Breast epithelium (tissue), 4 donors: ENCODE measurements around the gene PIP5K1A. TPM values are rescaled to one million over a fixed set of nuclear protein-coding genes. Genes with fewer than 3 reads are reported as not detected.

ENCODE experiments used
- DNase-seq, 2 donors: peaks; one replicate each; pipeline ENCODE4 v3.0.0-alpha.2; 2019; ENCODE audit warnings: low spot score in 2 of 2
- H3K27ac ChIP-seq, 2 donors: fragments of 200-600 bp; sonication (generic) in 1 of 2; one replicate each; pipeline ENCODE4 v1.5.1; 2016 to 2019; ENCODE audit warnings: mild to moderate bottlenecking in 1 of 2
- H3K27me3 ChIP-seq, 2 donors: fragments of 200-600 bp; sonication (generic) in 1 of 2; one replicate each; pipeline versions ENCODE4 v1.5.1 to v1.6.0; 2017 to 2019; ENCODE audit warnings: control low read depth in 1 of 2, mild to moderate bottlenecking in 1 of 2
- H3K36me3 ChIP-seq: fragments of 200-600 bp; one replicate; pipeline ENCODE4 v1.5.1; 2019
- H3K4me1 ChIP-seq, 2 donors: fragments of 200-600 bp; sonication (generic); one replicate each; pipeline ENCODE4 v1.5.1; 2016 to 2019; ENCODE audit warnings: control low read depth in 1 of 2
- H3K4me3 ChIP-seq, 3 donors: fragments of 200-600 bp; sonication (generic); 1 replicate in 2 of 3; 2 replicates in 1 of 3; pipeline ENCODE4 v1.5.1; 2016 to 2019; ENCODE audit warnings: mild to moderate bottlenecking in 3 of 3, moderate library complexity in 2 of 3
- H3K9me3 ChIP-seq, 2 donors: fragments of 200-600 bp; sonication (generic) in 1 of 2; one replicate each; pipeline ENCODE4 v1.5.1; 2016 to 2019; ENCODE audit warnings: control low read depth in 1 of 2
- CTCF ChIP-seq, 3 donors: fragments of 450-650 bp; IDR thresholded peaks; one replicate each; pipeline ENCODE4 v1.5.1; 2016 to 2017; ENCODE audit warnings: antibody characterized with exemption in 3 of 3, mild to moderate bottlenecking in 3 of 3, moderate library complexity in 3 of 3
- POLR2A ChIP-seq: fragments of 450-650 bp; IDR thresholded peaks from one replicate; pipeline ENCODE4 v1.6.1; 2016; ENCODE audit warnings: antibody characterized with exemption, mild to moderate bottlenecking, moderate library complexity
- POLR2AphosphoS5 ChIP-seq, 3 donors: sonication (generic); formaldehyde crosslinking; IDR thresholded peaks; one replicate each; pipeline ENCODE4 v1.6.1; 2017; ENCODE audit warnings: antibody characterized with exemption in 3 of 3
- intact Hi-C: fragments of 100-400 bp; cut with DNase I; formaldehyde crosslinking; loops from one replicate; pipeline ENCODE4 v1.15.1; 2023; ENCODE audit warnings: low total_unique reads
- total RNA-seq, 3 donors: library from RNA; depleted of rRNA; stranded (reverse); fragments of >200 nt; gene quantifications; one replicate each; pipeline ENCODE4 v1.1.0, GENCODE V29; 2016

The PIP5K1A gene
- total RNA-seq, 3 donors from 2014 or later = 38.1 to 87.2 (median 61.6) TPM

GRCh38 chr1:151293093-151293492, 94.7 kb downstream of the PIP5K1A start:
- Histone ChIP-seq H3K27me3 (no peaks in the 10 kb centered on the region), H3K27ac (peak overlapping the region in 1 of 2 donors; percentile 7), H3K9me3 (no peaks in the 10 kb centered on the region), H3K4me1 (no peaks in the 10 kb centered on the region), H3K4me3 (no peak overlapping the region), H3K36me3 (peaks cover 10% of the 10 kb centered on the region)
- TF ChIP-seq POLR2A = no peak
- no peak for TF ChIP-seq POLR2AphosphoS5 (IDR thresholded peaks at IDR 0.05)
- no peak for TF ChIP-seq CTCF (IDR thresholded peaks at IDR 0.05)
- no peak for DNase-seq
- intact Hi-C loops = no loop called here

- Histone ChIP-seq H3K4me1 (no peaks in the 10 kb centered on the region), H3K27me3 (no peaks in the 10 kb centered on the region), H3K4me3 (no peak overlapping the region), H3K36me3 (peaks cover 19% of the 10 kb centered on the region), H3K9me3 (no peaks in the 10 kb centered on the region), H3K27ac (no peak overlapping the region)
- TF ChIP-seq POLR2AphosphoS5 (IDR thresholded peaks at IDR 0.05) (no peak), POLR2A (no peak), CTCF (IDR thresholded peaks at IDR 0.05) (no peak)
- intact Hi-C loops = loop anchor here (5.0 kb wide), 1 partner anchor 47 kb away; no protein-coding TSS in a partner anchor
- DNase-seq = no peak
Observed at GRCh38 chr1:151294742-151295462, 96.5 kb downstream of the PIP5K1A start.

Other genes with a start within 250 kb of the PIP5K1A start
- gene CERS2, start 223.7 kb upstream of the PIP5K1A start, total RNA-seq = 100 to 1,000 TPM; 121 to 131 (median 128) TPM
- 10 to 100 TPM in 1 of 3 donors, 1 to 10 TPM in 1, not detected in 1; 3.6 to 13.0 TPM for gene ANXA9, start 216.3 kb upstream of the PIP5K1A start, total RNA-seq
- gene MINDY1, start 191.7 kb upstream of the PIP5K1A start, total RNA-seq = 10 to 100 TPM; 26.2 to 33.5 (median 26.5) TPM
- gene PRUNE1, start 190.1 kb upstream of the PIP5K1A start, total RNA-seq = 10 to 100 TPM; 21.6 to 34.1 (median 32.8) TPM
- gene BNIPL, start 162.0 kb upstream of the PIP5K1A start, total RNA-seq = 10 to 100 TPM in 2 of 3 donors, under 1 TPM in 1; 0.16 to 47.1 (median 17.0) TPM
- 1 to 10 TPM; 4.6 to 8.3 (median 7.6) TPM for gene C1orf56, start 150.8 kb upstream of the PIP5K1A start, total RNA-seq
- gene CDC42SE1, start 138.9 kb upstream of the PIP5K1A start, total RNA-seq = 100 to 1,000 TPM in 1 of 3 donors, 10 to 100 TPM in 2; 49.4 to 130 (median 85.9) TPM
- 1 to 10 TPM in 2 of 3 donors, under 1 TPM in 1; 0.16 to 1.9 (median 1.3) TPM for gene MLLT11, start 138.2 kb upstream of the PIP5K1A start, total RNA-seq
- 10 to 100 TPM; 19.5 to 32.0 (median 20.6) TPM for gene GABPB2, start 127.8 kb upstream of the PIP5K1A start, total RNA-seq
- 1 to 10 TPM; 2.9 to 6.4 (median 5.2) TPM for gene SEMA6C, start 51.9 kb upstream of the PIP5K1A start, total RNA-seq
- gene TNFAIP8L2, start 41.9 kb upstream of the PIP5K1A start, total RNA-seq = 1 to 10 TPM; 5.6 to 6.9 (median 5.7) TPM
- 10 to 100 TPM; 11.7 to 17.0 (median 14.8) TPM for gene LYSMD1, start 32.6 kb upstream of the PIP5K1A start, total RNA-seq
- gene SCNM1, start 32.4 kb upstream of the PIP5K1A start, total RNA-seq = 10 to 100 TPM; 14.9 to 23.8 (median 23.6) TPM
- under 1 TPM in 1 of 3 donors, not detected in 2; 0.73 TPM for gene TMOD4, start 22.6 kb upstream of the PIP5K1A start, total RNA-seq
- 10 to 100 TPM; 34.6 to 49.0 (median 34.7) TPM for gene VPS72, start 8.4 kb upstream of the PIP5K1A start, total RNA-seq
- gene PSMD4, start 56.2 kb downstream of the PIP5K1A start, total RNA-seq = 100 to 1,000 TPM; 108 to 188 (median 140) TPM
- 10 to 100 TPM; 20.6 to 31.6 (median 25.9) TPM for gene ZNF687, start 83.7 kb downstream of the PIP5K1A start, total RNA-seq
- 10 to 100 TPM; 59.2 to 91.8 (median 69.8) TPM for gene PI4KB, start 128.9 kb downstream of the PIP5K1A start, total RNA-seq
- 10 to 100 TPM; 17.9 to 34.5 (median 25.9) TPM for gene RFX5, start 148.7 kb downstream of the PIP5K1A start, total RNA-seq
- gene SELENBP1, start 174.2 kb downstream of the PIP5K1A start, total RNA-seq = 100 to 1,000 TPM in 2 of 3 donors, 10 to 100 TPM in 1; 63.6 to 148 (median 123) TPM
- gene PSMB4, start 201.0 kb downstream of the PIP5K1A start, total RNA-seq = 100 to 1,000 TPM; 234 to 270 (median 254) TPM